Dermis blood vessel endothelial cell (primary cell): ENCODE measurements around the gene DXO. TPM values are rescaled to one million over a fixed set of nuclear protein-coding genes. Genes with fewer than 3 reads are reported as not detected.
A peak's percentile ranks its signal among the peaks of the same experiment; 100 is the strongest.
"Not testable (repeated sequence)": the region's sequence is repeated elsewhere in the genome, so short reads cannot be mapped to it uniquely, and the experiment has no call there.

Source experiments
- DNase-seq: peaks from one replicate; pipeline ENCODE4 v3.0.0; 2010
- total RNA-seq: library from RNA; depleted of rRNA; stranded (reverse); fragments of >200 nt; gene quantifications from 2 replicates; pipeline ENCODE4 v1.2.3, GENCODE V29; 2014

DXO gene
- 12.8 and 14.6 TPM in 2 replicates for total RNA-seq

- peak; percentile 99 for DNase-seq
Observed at GRCh38 chr6:31971993-31972708, at the start of gene DXO. Gene DXO, minus strand, starts transcription at chr6:31972138. Its CDS starts 463 bp downstream, at chr6:31971675.

DNA sequence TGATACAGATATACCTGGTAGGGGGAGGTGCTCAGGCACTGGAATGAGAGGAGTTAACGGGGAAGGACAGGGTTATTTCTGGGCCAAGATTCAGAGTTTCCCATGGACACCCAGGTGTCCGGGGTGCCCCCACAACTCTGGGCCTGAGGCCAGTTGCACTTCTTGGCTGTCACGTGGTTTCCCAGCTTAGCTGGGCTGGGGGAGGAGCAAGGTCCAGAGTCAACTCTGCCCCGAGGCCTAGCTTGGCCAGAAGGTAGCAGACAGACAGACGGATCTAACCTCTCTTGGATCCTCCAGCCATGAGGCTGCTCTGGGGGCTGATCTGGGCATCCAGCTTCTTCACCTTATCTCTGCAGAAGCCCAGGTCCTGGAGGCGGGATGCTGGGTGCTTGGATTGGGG lies 42.6 kb upstream of the DXO start, which contains the start of gene C4B:
Gene C4B (plus strand): TSS at position 249 of the 400 bp plus-strand sequence. CDS start 51 bp downstream, at position 300.
- not testable (repeated sequence) for DNase-seq

DNA sequence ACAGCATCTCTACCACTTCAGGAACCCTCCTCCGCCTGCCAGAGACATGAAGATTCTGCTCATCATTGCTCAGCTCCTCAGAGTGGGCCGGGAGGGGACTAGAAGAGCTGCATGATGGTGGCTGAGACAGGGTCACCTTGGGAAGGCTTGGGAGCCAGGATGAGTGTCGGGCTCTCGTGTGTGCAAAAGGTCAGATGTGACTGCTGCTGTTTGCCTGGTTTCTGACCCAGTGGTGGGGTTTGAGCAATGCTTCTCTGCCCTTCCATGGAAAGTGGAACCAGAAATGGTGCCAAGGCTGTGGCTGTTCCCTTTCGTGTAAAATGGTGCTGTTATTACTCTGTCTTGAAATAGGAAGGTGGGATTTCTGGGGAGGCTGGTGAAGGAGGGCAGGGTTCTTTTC lies 41.8 kb upstream of the DXO start:
- not testable (repeated sequence) for DNase-seq

DNA sequence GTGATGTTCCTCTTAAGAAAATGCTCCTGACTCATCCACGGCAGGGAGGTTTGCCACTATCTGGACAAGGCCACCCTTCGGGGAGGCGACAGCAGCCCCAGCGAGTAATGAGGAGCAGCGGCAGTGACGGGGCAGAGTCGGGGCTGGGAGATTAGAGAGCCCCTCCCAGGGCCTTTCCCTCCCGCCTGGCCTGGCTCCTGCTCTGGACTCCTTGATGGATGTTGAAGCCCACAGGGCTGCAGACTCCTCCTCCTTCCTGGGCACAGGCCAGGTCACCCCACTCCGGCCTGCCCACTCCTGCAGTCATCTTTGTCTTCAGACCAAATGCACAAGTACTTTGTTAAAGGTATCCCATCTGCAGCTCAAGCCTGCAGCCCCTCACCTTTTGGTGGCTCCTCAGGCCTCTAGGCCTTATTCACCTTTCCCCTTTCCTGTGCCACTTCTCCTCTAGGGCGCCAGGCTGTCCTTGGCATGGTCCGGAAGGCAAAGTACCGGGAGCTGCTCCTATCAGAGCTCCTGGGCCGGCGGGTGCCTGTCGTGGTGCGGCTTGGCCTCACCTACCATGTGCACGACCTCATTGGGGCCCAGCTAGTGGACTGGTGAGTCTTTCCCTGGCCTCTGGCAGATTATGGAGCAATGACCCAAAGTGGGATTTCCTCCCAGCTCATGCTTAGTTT lies 41.1 kb upstream of the DXO start:
- DNase-seq = not testable (repeated sequence)

- not testable (repeated sequence) for DNase-seq
Observed at GRCh38 chr6:32010856-32011530, 39.1 kb upstream of the DXO start.

- not testable (repeated sequence) for DNase-seq
Observed at GRCh38 chr6:32009537-32009936, 37.6 kb upstream of the DXO start.

DNA sequence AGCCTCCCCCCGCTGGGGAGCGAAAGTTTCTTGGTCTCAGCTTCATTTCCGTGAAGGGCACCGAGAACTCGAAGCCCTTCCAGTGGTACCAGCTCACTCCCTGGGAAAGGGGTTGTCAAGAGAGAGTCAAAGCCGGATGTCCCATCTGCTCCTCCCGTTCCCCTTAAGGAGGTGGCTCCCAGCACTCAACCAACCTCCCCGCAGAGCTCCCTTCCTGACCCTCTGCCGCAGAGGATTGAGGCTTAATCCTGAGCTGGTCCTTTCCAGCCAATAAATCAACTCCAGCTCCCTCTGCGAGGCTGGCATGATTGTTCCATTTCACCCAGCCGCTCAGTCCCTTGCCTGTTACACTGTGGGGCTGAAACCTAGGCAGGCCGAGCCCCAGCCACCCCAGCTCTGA lies 36.7 kb upstream of the DXO start:
- DNase-seq = not testable (repeated sequence)

- DNase-seq = not testable (repeated sequence)
Observed at GRCh38 chr6:32008037-32008436, 36.1 kb upstream of the DXO start.

- DNase-seq = not testable (repeated sequence)
Observed at GRCh38 chr6:32007086-32007485, 35.1 kb upstream of the DXO start.

- not testable (repeated sequence) for DNase-seq
Observed at GRCh38 chr6:32005991-32006529, 34.1 kb upstream of the DXO start.

GRCh38 chr6:32005538-32005880 lies 33.6 kb upstream of the DXO start:
- not testable (repeated sequence) for DNase-seq

GRCh38 chr6:32004864-32005537 lies 33.1 kb upstream of the DXO start:
- not testable (repeated sequence) for DNase-seq

DNA sequence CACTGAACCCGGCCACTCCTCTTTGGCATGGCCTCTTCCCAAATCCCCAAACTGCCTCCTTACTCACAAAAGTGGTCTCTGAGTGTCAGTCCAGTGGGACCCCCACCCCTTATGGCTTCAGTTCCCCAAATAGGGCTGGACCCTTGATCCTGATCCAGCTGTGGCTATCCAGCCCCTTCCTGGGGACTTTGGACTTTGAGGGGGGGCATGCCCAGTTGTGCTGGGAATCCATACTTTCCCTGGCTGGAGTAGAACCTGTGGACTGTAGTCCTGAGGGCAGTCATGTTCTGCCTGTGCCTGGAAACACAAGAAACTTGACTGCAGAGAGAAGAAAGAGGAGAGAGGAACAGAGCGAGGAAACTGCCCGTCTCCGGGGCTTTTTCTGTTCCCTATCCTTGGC lies 32.5 kb upstream of the DXO start:
- not testable (repeated sequence) for DNase-seq

GRCh38 chr6:32003301-32003700 lies 31.4 kb upstream of the DXO start:
- not testable (repeated sequence) for DNase-seq

DNA sequence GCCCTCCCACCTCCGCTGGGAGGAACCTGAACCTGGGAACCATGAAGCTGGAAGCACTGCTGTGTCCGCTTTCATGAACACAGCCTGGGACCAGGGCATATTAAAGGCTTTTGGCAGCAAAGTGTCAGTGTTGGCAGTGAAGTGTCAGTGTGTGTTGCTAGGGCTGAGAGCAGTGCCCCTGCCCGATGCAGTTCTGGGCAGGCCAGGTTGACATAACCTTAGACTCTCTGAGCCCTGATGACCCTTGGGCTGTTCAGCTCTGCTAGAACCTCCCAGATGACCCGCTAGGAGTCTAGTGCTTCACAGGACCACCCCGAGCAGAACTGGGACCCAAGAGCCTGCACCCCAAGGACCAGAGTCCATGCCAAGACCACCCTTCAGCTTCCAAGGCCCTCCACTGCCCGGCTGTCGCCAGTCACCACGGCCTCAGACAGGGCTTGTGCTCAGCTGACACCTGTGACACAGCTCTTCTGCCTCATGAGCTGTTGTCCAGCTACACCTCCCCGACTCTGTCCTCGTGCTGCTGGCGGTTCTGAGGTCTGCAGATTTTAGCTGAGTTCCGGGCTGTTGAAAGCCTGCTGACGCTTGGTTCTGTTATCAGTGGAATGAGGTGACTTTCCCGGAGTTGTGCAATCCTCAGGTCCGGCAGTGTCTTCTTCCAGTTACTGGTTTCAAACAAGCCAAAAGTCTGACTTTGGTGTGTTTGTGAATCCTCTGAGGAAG lies 30.8 kb upstream of the DXO start:
- DNase-seq = not testable (repeated sequence)

GRCh38 chr6:31996385-31996784 lies 24.4 kb upstream of the DXO start:
- DNase-seq = not testable (repeated sequence)

- DNase-seq = not testable (repeated sequence)
Observed at GRCh38 chr6:31994421-31994820, 22.5 kb upstream of the DXO start.

DNA sequence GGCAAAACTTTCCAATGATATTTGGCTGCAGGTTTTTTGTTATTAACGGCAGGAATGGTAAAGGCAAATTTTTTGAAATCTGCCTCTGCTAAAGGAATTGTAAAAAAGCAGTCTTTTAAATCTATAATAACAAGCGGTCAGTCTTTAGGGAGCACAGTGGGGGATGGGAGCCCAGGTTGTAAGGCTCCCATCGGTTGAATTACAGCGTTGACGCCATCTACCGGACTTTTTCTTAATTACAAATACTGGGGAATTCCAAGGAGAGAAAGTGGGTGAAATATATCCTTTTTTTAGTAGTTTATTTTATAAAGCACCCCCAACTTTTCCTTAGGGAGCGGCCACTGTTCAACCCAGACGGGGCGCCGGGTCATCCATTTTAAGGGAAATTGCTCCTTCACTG lies 17.4 kb upstream of the DXO start:
- not testable (repeated sequence) for DNase-seq

GRCh38 chr6:31981744-31982143 lies 9.8 kb upstream of the DXO start, which contains the start of gene C4A:
Gene C4A, plus strand, starts transcription at chr6:31982057. Its CDS starts 51 bp downstream, at chr6:31982108.
- not testable (repeated sequence) for DNase-seq

GRCh38 chr6:31980998-31981397 lies 9.1 kb upstream of the DXO start:
- DNase-seq = not testable (repeated sequence)

DNA sequence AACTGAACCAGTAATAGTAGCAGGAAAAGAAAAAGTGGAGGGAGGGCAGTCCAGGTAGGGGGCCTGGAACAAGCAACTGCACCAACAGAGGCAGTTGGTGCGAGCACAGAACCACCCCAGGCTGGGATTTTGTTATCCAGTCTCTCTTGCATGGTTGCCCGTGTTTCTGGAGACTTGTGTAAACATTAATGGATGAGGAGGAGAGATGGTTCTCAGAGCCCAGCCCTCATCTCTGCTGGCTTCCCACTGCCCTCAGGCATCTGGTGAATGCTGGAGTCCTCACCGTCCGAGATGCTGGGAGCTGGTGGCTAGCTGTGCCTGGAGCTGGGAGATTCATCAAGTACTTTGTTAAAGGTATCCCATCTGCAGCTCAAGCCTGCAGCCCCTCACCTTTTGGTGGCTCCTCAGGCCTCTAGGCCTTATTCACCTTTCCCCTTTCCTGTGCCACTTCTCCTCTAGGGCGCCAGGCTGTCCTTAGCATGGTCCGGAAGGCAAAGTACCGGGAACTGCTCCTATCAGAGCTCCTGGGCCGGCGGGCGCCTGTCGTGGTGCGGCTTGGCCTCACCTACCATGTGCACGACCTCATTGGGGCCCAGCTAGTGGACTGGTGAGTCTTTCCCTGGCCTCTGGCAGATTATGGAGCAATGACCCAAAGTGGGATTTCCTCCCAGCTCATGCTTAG lies 8.4 kb upstream of the DXO start:
- DNase-seq = not testable (repeated sequence)
